ENCODE measurements around the gene SIGLECL1. TPM values are rescaled to one million over a fixed set of nuclear protein-coding genes. Genes with fewer than 3 reads are reported as not detected.

The SIGLECL1 gene
- polyA plus RNA-seq, 1 donor from 2014 or later: not detected

GRCh38 chr19:51277112-51277511 is 26.2 kb downstream of the SIGLECL1 start:
- Histone ChIP-seq H3K9ac (ENCODE audit: low read length) (no peak overlapping the region), H3K9me2 (ENCODE audit: insufficient read depth, low read length) (no peaks in the 10 kb centered on the region), H2AFZ (ENCODE audit: low read depth, low read length) (no peak overlapping the region), H4K20me1 (ENCODE audit: insufficient read depth) (no peaks in the 10 kb centered on the region), H3K36me3 (ENCODE audit: insufficient read depth, low read length) (no peaks in the 10 kb centered on the region), H3K27ac (ENCODE audit: low read length) (no peak overlapping the region), H3K27me3 (ENCODE audit: insufficient read depth, low read depth, low read length) (no peaks in the 10 kb centered on the region), H3K79me2 (replicated peaks; ENCODE audit: insufficient read depth, low read length) (no peaks in the 10 kb centered on the region), H3K4me3 (ENCODE audit: low read length) (no peak overlapping the region), H3K9me3 (ENCODE audit: low read length) (no peaks in the 10 kb centered on the region), H3K4me2 (ENCODE audit: low read length) (no peak overlapping the region), H3F3A (ENCODE audit: insufficient read depth, low read length, poor library complexity, severe bottlenecking) (no peaks in the 10 kb centered on the region)
- no peak for TF ChIP-seq EZH2 (IDR thresholded peaks at IDR 0.05; ENCODE audit: borderline replicate concordance, insufficient read depth, low read length, poor library complexity, severe bottlenecking)
- no peak for TF ChIP-seq MXI1 (conservative IDR thresholded peaks at IDR 0.05; ENCODE audit: poor library complexity, severe bottlenecking)
- no peak for TF ChIP-seq SMC3 (conservative IDR thresholded peaks at IDR 0.05; ENCODE audit: poor library complexity)
- TF ChIP-seq POLR2AphosphoS5 (IDR thresholded peaks at IDR 0.05): no peak
- no peak for TF ChIP-seq TAF1 (IDR thresholded peaks at IDR 0.05; ENCODE audit: low read depth)
- no peak for TF ChIP-seq REST (IDR thresholded peaks at IDR 0.05; ENCODE audit: borderline replicate concordance)

- Histone ChIP-seq H3K9me3 (ENCODE audit: low read length) (no peaks in the 10 kb centered on the region), H3K27me3 (ENCODE audit: insufficient read depth, low read depth, low read length) (no peaks in the 10 kb centered on the region), H2AFZ (ENCODE audit: low read depth, low read length) (no peak overlapping the region), H3K4me2 (ENCODE audit: low read length) (no peak overlapping the region), H3K79me2 (replicated peaks; ENCODE audit: insufficient read depth, low read length) (no peaks in the 10 kb centered on the region), H3F3A (ENCODE audit: insufficient read depth, low read length, poor library complexity, severe bottlenecking) (no peaks in the 10 kb centered on the region), H3K9ac (ENCODE audit: low read length) (no peak overlapping the region), H3K9me2 (ENCODE audit: insufficient read depth, low read length) (no peaks in the 10 kb centered on the region), H3K4me3 (ENCODE audit: low read length) (no peak overlapping the region), H4K20me1 (ENCODE audit: insufficient read depth) (no peaks in the 10 kb centered on the region), H3K27ac (ENCODE audit: low read length) (no peak overlapping the region), H3K36me3 (ENCODE audit: insufficient read depth, low read length) (no peaks in the 10 kb centered on the region)
- no peak for TF ChIP-seq CTCF (IDR thresholded peaks at IDR 0.05; ENCODE audit: poor library complexity, severe bottlenecking)
- no peak for TF ChIP-seq TAF1 (IDR thresholded peaks at IDR 0.05; ENCODE audit: low read depth)
- TF ChIP-seq REST (IDR thresholded peaks at IDR 0.05; ENCODE audit: borderline replicate concordance): no peak
- TF ChIP-seq POLR2AphosphoS5 (IDR thresholded peaks at IDR 0.05): no peak
- no peak for TF ChIP-seq MXI1 (conservative IDR thresholded peaks at IDR 0.05; ENCODE audit: poor library complexity, severe bottlenecking)
- TF ChIP-seq EZH2 (IDR thresholded peaks at IDR 0.05; ENCODE audit: borderline replicate concordance, insufficient read depth, low read length, poor library complexity, severe bottlenecking): no peak
- no peak for TF ChIP-seq EP300 (conservative IDR thresholded peaks at IDR 0.05; ENCODE audit: poor library complexity, severe bottlenecking)
- no peak for TF ChIP-seq SMC3 (conservative IDR thresholded peaks at IDR 0.05; ENCODE audit: poor library complexity)
- no peak for TF ChIP-seq RAD21 (conservative IDR thresholded peaks at IDR 0.05)
Observed at GRCh38 chr19:51282335-51282734, 31.5 kb downstream of the SIGLECL1 start.

All from neural cell (in vitro differentiated cells).